ENCODE results near the gene OSBPL3. TPM values are rescaled to one million over a fixed set of nuclear protein-coding genes. Genes with fewer than 3 reads are reported as not detected.

Gene OSBPL3
- total RNA-seq, 1 experiment from 2014 or later: 16.0 TPM

DNA sequence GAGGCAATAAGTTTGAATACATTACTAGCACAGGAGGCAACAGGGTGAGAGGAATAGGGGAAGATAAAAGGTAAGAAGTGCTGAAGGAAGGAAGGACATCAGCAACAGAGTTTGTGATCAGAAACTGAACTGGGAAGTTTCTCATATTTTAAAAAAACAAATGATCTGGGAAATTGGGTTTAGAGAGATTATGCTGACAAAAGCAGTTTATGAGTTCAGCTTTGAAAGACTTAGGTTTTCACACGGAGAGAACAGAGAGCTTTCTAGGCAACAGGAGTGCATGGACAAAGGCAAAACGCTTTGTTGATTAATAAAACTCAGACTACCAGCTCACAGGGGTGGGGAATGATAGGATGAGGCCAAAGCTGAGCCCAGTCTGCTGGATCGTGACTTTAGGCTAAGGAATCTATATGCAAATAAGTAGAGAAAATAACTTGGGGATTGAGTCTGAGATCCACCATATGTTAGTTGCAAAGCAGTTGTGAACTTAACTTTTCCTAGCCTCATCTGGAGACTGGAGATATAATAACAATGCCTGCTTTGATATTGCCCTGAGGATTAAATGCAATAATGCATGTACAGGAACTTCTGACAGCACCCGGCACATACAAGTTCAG, 4.2 kb downstream of the OSBPL3 start (continued):
- no peak for TF ChIP-seq ZNF263 (CRISPR knock-in tag; IDR thresholded peaks at IDR 0.05; ENCODE audit: low read depth)
- TF ChIP-seq, protein P1, sequence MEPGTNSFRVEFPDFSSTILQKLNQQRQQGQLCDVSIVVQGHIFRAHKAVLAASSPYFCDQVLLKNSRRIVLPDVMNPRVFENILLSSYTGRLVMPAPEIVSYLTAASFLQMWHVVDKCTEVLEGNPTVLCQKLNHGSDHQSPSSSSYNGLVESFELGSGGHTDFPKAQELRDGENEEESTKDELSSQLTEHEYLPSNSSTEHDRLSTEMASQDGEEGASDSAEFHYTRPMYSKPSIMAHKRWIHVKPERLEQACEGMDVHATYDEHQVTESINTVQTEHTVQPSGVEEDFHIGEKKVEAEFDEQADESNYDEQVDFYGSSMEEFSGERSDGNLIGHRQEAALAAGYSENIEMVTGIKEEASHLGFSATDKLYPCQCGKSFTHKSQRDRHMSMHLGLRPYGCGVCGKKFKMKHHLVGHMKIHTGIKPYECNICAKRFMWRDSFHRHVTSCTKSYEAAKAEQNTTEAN (CRISPR knock-in tag; IDR thresholded peaks at IDR 0.05): no peak
- TF ChIP-seq, protein P2, sequence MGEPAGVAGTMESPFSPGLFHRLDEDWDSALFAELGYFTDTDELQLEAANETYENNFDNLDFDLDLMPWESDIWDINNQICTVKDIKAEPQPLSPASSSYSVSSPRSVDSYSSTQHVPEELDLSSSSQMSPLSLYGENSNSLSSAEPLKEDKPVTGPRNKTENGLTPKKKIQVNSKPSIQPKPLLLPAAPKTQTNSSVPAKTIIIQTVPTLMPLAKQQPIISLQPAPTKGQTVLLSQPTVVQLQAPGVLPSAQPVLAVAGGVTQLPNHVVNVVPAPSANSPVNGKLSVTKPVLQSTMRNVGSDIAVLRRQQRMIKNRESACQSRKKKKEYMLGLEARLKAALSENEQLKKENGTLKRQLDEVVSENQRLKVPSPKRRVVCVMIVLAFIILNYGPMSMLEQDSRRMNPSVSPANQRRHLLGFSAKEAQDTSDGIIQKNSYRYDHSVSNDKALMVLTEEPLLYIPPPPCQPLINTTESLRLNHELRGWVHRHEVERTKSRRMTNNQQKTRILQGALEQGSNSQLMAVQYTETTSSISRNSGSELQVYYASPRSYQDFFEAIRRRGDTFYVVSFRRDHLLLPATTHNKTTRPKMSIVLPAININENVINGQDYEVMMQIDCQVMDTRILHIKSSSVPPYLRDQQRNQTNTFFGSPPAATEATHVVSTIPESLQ (CRISPR knock-in tag; IDR thresholded peaks at IDR 0.05): no peak
- TF ChIP-seq, protein P3, sequence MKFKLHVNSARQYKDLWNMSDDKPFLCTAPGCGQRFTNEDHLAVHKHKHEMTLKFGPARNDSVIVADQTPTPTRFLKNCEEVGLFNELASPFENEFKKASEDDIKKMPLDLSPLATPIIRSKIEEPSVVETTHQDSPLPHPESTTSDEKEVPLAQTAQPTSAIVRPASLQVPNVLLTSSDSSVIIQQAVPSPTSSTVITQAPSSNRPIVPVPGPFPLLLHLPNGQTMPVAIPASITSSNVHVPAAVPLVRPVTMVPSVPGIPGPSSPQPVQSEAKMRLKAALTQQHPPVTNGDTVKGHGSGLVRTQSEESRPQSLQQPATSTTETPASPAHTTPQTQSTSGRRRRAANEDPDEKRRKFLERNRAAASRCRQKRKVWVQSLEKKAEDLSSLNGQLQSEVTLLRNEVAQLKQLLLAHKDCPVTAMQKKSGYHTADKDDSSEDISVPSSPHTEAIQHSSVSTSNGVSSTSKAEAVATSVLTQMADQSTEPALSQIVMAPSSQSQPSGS (CRISPR knock-in tag; IDR thresholded peaks at IDR 0.05; ENCODE audit: borderline replicate concordance, low read depth): no peak

DNA sequence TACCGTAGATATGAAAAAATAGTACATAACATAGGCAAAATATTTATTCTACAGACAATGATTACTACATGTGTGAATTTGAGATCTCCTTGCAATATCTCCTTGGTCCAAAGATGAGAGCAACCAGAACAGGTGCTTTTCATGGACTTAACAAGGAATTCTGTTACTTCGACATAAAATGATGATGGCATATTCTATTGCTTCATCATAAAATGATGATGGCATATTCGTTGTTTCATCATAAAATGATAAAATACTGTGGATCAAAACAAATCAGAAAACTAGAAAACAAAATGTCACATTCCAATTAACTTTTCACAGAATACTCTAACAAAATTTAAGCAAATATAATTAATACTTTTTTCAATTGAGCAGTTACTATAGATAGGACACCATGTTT, 4.8 kb downstream of the OSBPL3 start:
- ChIA-PET CTCF (no interaction called here), POLR2A (no interaction called here)
- TF ChIP-seq, protein P4, sequence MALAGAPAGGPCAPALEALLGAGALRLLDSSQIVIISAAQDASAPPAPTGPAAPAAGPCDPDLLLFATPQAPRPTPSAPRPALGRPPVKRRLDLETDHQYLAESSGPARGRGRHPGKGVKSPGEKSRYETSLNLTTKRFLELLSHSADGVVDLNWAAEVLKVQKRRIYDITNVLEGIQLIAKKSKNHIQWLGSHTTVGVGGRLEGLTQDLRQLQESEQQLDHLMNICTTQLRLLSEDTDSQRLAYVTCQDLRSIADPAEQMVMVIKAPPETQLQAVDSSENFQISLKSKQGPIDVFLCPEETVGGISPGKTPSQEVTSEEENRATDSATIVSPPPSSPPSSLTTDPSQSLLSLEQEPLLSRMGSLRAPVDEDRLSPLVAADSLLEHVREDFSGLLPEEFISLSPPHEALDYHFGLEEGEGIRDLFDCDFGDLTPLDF (CRISPR knock-in tag; IDR thresholded peaks at IDR 0.05): no peak
- TF ChIP-seq, protein P5, sequence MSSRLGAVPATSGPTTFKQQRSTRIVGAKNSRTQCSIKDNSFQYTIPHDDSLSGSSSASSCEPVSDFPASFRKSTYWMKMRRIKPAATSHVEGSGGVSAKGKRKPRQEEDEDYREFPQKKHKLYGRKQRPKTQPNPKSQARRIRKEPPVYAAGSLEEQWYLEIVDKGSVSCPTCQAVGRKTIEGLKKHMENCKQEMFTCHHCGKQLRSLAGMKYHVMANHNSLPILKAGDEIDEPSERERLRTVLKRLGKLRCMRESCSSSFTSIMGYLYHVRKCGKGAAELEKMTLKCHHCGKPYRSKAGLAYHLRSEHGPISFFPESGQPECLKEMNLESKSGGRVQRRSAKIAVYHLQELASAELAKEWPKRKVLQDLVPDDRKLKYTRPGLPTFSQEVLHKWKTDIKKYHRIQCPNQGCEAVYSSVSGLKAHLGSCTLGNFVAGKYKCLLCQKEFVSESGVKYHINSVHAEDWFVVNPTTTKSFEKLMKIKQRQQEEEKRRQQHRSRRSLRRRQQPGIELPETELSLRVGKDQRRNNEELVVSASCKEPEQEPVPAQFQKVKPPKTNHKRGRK (CRISPR knock-in tag; IDR thresholded peaks at IDR 0.05; ENCODE audit: borderline replicate concordance): no peak
- TF ChIP-seq FOXJ3 (CRISPR knock-in tag; IDR thresholded peaks at IDR 0.05; ENCODE audit: borderline replicate concordance): no peak
- no peak for TF ChIP-seq ESRRA (CRISPR knock-in tag; IDR thresholded peaks at IDR 0.05; ENCODE audit: borderline replicate concordance)
- TF ChIP-seq JUN (CRISPR knock-in tag; IDR thresholded peaks at IDR 0.05): no peak
- no peak for TF ChIP-seq MXD4 (CRISPR knock-in tag; IDR thresholded peaks at IDR 0.05; ENCODE audit: borderline replicate concordance)
- TF ChIP-seq, protein P6, sequence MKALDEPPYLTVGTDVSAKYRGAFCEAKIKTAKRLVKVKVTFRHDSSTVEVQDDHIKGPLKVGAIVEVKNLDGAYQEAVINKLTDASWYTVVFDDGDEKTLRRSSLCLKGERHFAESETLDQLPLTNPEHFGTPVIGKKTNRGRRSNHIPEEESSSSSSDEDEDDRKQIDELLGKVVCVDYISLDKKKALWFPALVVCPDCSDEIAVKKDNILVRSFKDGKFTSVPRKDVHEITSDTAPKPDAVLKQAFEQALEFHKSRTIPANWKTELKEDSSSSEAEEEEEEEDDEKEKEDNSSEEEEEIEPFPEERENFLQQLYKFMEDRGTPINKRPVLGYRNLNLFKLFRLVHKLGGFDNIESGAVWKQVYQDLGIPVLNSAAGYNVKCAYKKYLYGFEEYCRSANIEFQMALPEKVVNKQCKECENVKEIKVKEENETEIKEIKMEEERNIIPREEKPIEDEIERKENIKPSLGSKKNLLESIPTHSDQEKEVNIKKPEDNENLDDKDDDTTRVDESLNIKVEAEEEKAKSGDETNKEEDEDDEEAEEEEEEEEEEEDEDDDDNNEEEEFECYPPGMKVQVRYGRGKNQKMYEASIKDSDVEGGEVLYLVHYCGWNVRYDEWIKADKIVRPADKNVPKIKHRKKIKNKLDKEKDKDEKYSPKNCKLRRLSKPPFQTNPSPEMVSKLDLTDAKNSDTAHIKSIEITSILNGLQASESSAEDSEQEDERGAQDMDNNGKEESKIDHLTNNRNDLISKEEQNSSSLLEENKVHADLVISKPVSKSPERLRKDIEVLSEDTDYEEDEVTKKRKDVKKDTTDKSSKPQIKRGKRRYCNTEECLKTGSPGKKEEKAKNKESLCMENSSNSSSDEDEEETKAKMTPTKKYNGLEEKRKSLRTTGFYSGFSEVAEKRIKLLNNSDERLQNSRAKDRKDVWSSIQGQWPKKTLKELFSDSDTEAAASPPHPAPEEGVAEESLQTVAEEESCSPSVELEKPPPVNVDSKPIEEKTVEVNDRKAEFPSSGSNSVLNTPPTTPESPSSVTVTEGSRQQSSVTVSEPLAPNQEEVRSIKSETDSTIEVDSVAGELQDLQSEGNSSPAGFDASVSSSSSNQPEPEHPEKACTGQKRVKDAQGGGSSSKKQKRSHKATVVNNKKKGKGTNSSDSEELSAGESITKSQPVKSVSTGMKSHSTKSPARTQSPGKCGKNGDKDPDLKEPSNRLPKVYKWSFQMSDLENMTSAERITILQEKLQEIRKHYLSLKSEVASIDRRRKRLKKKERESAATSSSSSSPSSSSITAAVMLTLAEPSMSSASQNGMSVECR (CRISPR knock-in tag; IDR thresholded peaks at IDR 0.05; ENCODE audit: borderline replicate concordance): no peak
- TF ChIP-seq ZNF263 (CRISPR knock-in tag; IDR thresholded peaks at IDR 0.05; ENCODE audit: low read depth): no peak
- no peak overlapping the region for H3K4me3 Mint-ChIP-seq
- H3K36me3 Mint-ChIP-seq: no peaks in the 10 kb centered on the region
- ATAC-seq (no peak), DNase-seq (ENCODE audit: low spot score) (no peak)
- no peak overlapping the region for H3K27ac Mint-ChIP-seq
- H3K9me3 Mint-ChIP-seq: no peaks in the 10 kb centered on the region
- H3K4me1 Mint-ChIP-seq: peaks cover 61% of the 10 kb centered on the region
- peaks cover 14% of the 10 kb centered on the region for H3K27me3 Mint-ChIP-seq (ENCODE audit: low read depth)
